OCI-LY1 (cell line): ENCODE results near the gene FILIP1.

ENCODE experiments used
- H2AFZ ChIP-seq: fragments of 200-600 bp; sonication (generic), shearing (Covaris generic); 2 replicates; pipeline ENCODE4 v1.6.0; 2014; ENCODE audit warnings: antibody characterized with exemption, mild to moderate bottlenecking, low read length
- H3F3A ChIP-seq: fragments of 200-600 bp; sonication (generic), shearing (Covaris generic); 2 replicates; pipeline ENCODE4 v1.6.0; 2014; ENCODE audit warnings: mild to moderate bottlenecking, antibody characterized with exemption, low read length, moderate library complexity; ENCODE audit not compliant: insufficient read depth
- H3K27ac ChIP-seq: fragments of 200-600 bp; sonication (generic); 2 replicates; pipeline ENCODE4 v1.5.1; 2014; ENCODE audit warnings: low read length, mixed run types, mild to moderate bottlenecking, low read depth; ENCODE audit not compliant: poor library complexity, severe bottlenecking
- H3K27me3 ChIP-seq: fragments of 200-600 bp; sonication (generic); 2 replicates; pipeline ENCODE4 v1.6.0; 2014; ENCODE audit warnings: antibody characterized with exemption, mild to moderate bottlenecking, low read length, moderate library complexity; ENCODE audit not compliant: insufficient read depth
- H3K36me3 ChIP-seq: fragments of 200-600 bp; sonication (generic); 2 replicates; pipeline ENCODE4 v1.6.1; 2014; ENCODE audit warnings: mild to moderate bottlenecking, antibody characterized with exemption, low read length, moderate library complexity, mixed read lengths; ENCODE audit not compliant: insufficient read depth
- H3K4me1 ChIP-seq: fragments of 200-600 bp; sonication (generic); 2 replicates; pipeline ENCODE4 v1.5.1; 2014; ENCODE audit warnings: mild to moderate bottlenecking, low read length, moderate library complexity; ENCODE audit not compliant: insufficient read depth, severe bottlenecking
- H3K4me2 ChIP-seq: fragments of 200-600 bp; sonication (generic), shearing (Covaris generic); 2 replicates; pipeline ENCODE4 v1.6.1; 2014; ENCODE audit warnings: low read length
- H3K4me3 ChIP-seq: fragments of 200-600 bp; sonication (generic); 2 replicates; pipeline ENCODE4 v1.5.1; 2014; ENCODE audit warnings: low read length, low read depth, mild to moderate bottlenecking, mixed read lengths; ENCODE audit not compliant: poor library complexity, severe bottlenecking
- H3K79me2 ChIP-seq: fragments of 200-600 bp; shearing (Covaris generic); 2 replicates; pipeline ENCODE4 v1.6.1; 2016; ENCODE audit warnings: mixed run types, low read length, mixed read lengths; ENCODE audit not compliant: insufficient read depth
- H3K9ac ChIP-seq: fragments of 200-600 bp; sonication (generic), shearing (Covaris generic); 2 replicates; pipeline ENCODE4 v1.6.1; 2014; ENCODE audit warnings: mild to moderate bottlenecking, low read length, mixed read lengths
- H3K9me2 ChIP-seq: fragments of 200-600 bp; sonication (generic), shearing (Covaris generic); 2 replicates; pipeline ENCODE4 v1.6.1; 2014; ENCODE audit warnings: low read depth, mild to moderate bottlenecking, low read length, mixed read lengths
- H3K9me3 ChIP-seq: fragments of 200-600 bp; shearing (Covaris generic); 2 replicates; pipeline ENCODE4 v1.6.1; 2014; ENCODE audit warnings: low read length, mixed read lengths
- H4K20me1 ChIP-seq: fragments of 200-600 bp; sonication (generic), shearing (Covaris generic); 2 replicates; pipeline ENCODE4 v1.6.0; 2016; ENCODE audit warnings: mild to moderate bottlenecking, low read length; ENCODE audit not compliant: insufficient read depth
- EZH2 ChIP-seq: fragments of 200-600 bp; sonication (generic), shearing (Covaris generic); IDR thresholded peaks from 2 replicates; pipeline ENCODE4 v1.8.0; 2017; ENCODE audit warnings: borderline replicate concordance, mixed run types, mild to moderate bottlenecking, antibody characterized with exemption, low read length, moderate library complexity, mixed read lengths
- TF ChIP-seq, protein P1 (sequence below): fragments of 200-600 bp; sonication (generic), shearing (Covaris generic); IDR thresholded peaks from 2 replicates; pipeline ENCODE4 v1.5.1; 2017; ENCODE audit warnings: mild to moderate bottlenecking, antibody characterized with exemption, low read length, moderate library complexity, mixed read lengths

Gene FILIP1

DNA sequence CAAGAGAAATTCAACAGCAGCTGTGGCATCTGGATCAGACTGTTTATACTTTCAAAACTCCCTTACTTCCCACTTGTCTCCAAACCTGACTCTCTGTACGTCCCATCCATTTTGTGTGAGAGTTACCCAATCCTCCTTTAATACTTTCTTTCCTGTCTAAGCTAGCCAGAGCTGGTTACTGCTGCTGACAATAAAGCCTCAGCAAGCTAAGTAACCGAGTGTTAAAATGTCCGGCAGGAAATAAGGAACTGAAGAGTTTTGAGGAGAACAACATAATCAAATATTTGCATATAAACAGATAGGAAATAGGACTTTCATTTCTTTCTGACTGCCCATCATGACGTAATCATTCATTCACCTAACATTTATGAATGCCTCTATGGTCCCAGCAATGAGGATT, 220.6 kb downstream of the FILIP1 start:
- H3K27me3 ChIP-seq = no peaks in the 10 kb centered on the region
- no peak overlapping the region for H3K9ac ChIP-seq
- peaks cover 62% of the 10 kb centered on the region for H3K79me2 ChIP-seq
- H3K9me2 ChIP-seq = no peaks in the 10 kb centered on the region
- no peak overlapping the region for H3K4me2 ChIP-seq
- H3K27ac ChIP-seq = no peak overlapping the region
- no peak overlapping the region for H3K4me3 ChIP-seq
- H3K9me3 ChIP-seq = peaks cover 8% of the 10 kb centered on the region
- TF ChIP-seq EZH2 = no peak
- TF ChIP-seq, protein P1, sequence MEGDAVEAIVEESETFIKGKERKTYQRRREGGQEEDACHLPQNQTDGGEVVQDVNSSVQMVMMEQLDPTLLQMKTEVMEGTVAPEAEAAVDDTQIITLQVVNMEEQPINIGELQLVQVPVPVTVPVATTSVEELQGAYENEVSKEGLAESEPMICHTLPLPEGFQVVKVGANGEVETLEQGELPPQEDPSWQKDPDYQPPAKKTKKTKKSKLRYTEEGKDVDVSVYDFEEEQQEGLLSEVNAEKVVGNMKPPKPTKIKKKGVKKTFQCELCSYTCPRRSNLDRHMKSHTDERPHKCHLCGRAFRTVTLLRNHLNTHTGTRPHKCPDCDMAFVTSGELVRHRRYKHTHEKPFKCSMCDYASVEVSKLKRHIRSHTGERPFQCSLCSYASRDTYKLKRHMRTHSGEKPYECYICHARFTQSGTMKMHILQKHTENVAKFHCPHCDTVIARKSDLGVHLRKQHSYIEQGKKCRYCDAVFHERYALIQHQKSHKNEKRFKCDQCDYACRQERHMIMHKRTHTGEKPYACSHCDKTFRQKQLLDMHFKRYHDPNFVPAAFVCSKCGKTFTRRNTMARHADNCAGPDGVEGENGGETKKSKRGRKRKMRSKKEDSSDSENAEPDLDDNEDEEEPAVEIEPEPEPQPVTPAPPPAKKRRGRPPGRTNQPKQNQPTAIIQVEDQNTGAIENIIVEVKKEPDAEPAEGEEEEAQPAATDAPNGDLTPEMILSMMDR = no peak
- H2AFZ ChIP-seq = no peak overlapping the region
- no peaks in the 10 kb centered on the region for H3F3A ChIP-seq
- no peaks in the 10 kb centered on the region for H4K20me1 ChIP-seq
- peaks cover 43% of the 10 kb centered on the region for H3K36me3 ChIP-seq
- no peaks in the 10 kb centered on the region for H3K4me1 ChIP-seq

DNA sequence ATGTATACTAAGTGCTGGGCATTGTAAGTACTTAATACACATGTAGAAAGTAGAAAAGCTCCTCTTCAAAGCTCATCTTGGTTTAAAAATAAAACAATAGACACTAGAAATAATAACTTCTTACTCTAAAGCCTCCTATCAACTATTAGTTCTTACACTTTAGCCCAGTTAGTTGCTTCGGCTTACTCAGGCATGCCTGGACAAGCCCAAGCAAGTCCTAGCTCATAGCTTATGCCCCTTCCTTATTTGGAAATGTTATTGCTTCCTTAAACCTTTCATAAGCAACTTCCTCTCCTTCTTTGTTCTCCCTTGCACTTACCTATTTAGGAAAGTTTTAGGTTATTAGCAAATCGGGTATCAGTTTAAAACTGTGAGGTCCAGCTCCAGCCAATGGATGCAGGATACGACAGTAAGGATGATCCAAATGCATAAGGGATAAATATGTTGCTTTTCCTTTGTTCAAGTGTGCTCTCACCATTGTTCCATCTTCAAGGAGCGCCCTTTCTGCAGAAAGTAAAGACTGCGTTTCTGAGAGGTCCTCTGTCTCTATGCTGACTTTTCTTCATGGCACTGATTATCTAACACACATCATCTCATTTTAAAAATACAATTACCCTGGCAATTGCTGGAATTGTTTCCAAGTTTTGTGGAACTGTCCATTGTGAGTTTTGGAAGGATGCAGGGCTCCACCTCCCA, 221.3 kb downstream of the FILIP1 start:
- no peak for TF ChIP-seq EZH2
- TF ChIP-seq, protein P1 = no peak
- Histone ChIP-seq H3K27me3 (no peaks in the 10 kb centered on the region), H3K9me3 (peaks cover 8% of the 10 kb centered on the region), H3K27ac (no peak overlapping the region), H3K36me3 (peaks cover 43% of the 10 kb centered on the region), H2AFZ (no peak overlapping the region), H3K4me3 (no peak overlapping the region), H3K9ac (no peak overlapping the region), H3F3A (no peaks in the 10 kb centered on the region), H3K4me2 (no peak overlapping the region), H3K4me1 (no peaks in the 10 kb centered on the region), H3K9me2 (no peaks in the 10 kb centered on the region), H4K20me1 (no peaks in the 10 kb centered on the region), H3K79me2 (peaks cover 55% of the 10 kb centered on the region)

DNA sequence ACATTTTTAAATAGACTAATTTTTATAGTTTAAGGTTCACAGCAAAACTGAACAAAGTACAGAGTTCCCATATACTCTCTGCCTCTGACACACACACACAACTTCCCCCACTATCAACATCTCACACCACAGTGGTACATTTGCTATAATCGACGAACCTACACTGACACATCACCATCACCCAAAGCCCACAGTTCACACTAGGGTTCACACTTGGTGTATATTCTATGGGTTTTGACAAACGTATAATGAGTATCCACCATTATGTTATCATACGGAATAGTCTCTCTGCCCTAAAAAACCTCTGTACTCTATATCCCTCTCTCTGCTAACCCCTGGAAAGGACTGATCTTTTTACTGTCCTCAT, 224.6 kb downstream of the FILIP1 start:
- peaks cover 3% of the 10 kb centered on the region for H3K4me1 ChIP-seq
- no peak overlapping the region for H3K9ac ChIP-seq
- peaks cover 8% of the 10 kb centered on the region for H3K9me3 ChIP-seq
- peaks cover 38% of the 10 kb centered on the region for H3K36me3 ChIP-seq
- no peak overlapping the region for H3K27ac ChIP-seq
- TF ChIP-seq, protein P1 = no peak
- no peak for TF ChIP-seq EZH2
- no peak overlapping the region for H3K4me3 ChIP-seq
- H3K4me2 ChIP-seq = no peak overlapping the region
- H2AFZ ChIP-seq = no peak overlapping the region
- no peaks in the 10 kb centered on the region for H4K20me1 ChIP-seq
- H3K9me2 ChIP-seq = no peaks in the 10 kb centered on the region
- no peaks in the 10 kb centered on the region for H3K27me3 ChIP-seq
- H3F3A ChIP-seq = no peaks in the 10 kb centered on the region
- H3K79me2 ChIP-seq = peaks cover 29% of the 10 kb centered on the region
